A549 (cell line): ENCODE results near the gene TMPRSS9. TPM values are rescaled to one million over a fixed set of nuclear protein-coding genes. Genes with fewer than 3 reads are reported as not detected.
A peak's percentile ranks its signal among the peaks of the same experiment; 100 is the strongest.
"Not testable (repeated sequence)": the region's sequence is repeated elsewhere in the genome, so short reads cannot be mapped to it uniquely, and the experiment has no call there.

Experiments
- ATAC-seq, 2 experiments: fragments of 200-7000 bp in 1 of 2; fragments of >200 bp in 1 of 2; cut with Nextera tagmentation in 1 of 2; cut with Tn5 transposase in 1 of 2; 3 replicates each; pipeline versions ENCODE4 v1.8.0 to v1.9.1; 2018 to 2020; ENCODE audit warnings: mild to moderate bottlenecking in 1 of 2, moderate library complexity in 1 of 2
- CTCF ChIA-PET: fragments of 300-600 bp; sonication (Branson Sonifier 250); formaldehyde crosslinking; extraction: SDS; loops from one replicate; lab custom pipeline; 2021; ENCODE audit warnings: antibody characterized with exemption, inconsistent platforms; lab: Yijun Ruan, JAX
- POLR2A ChIA-PET: fragments of 350-600 bp; formaldehyde crosslinking; extraction: SDS; loops from one replicate; lab custom pipeline; 2021; ENCODE audit warnings: antibody characterized with exemption, inconsistent platforms; lab: Yijun Ruan, JAX
- DNase-seq, 2 experiments: peaks; one replicate each; pipeline versions ENCODE4 v3.0.0 to v3.0.0-alpha.2; 2011 to 2016; ENCODE audit warnings: low read depth in 1 of 2, low spot score in 1 of 2
- FAIRE-seq: peaks from 2 replicates; lab custom pipeline; 2011; peaks lifted over from hg19 to GRCh38; lab: Jason Lieb, UNC
- H3K27ac ChIP-seq, 2 experiments: fragments of >200 bp; sonication (Bioruptor Twin); formaldehyde crosslinking; 3 replicates each; pipeline ENCODE4 v1.5.1; 2016 to 2017
- H3K4me1 ChIP-seq: fragments of >200 bp; sonication (Bioruptor Twin); formaldehyde crosslinking; 3 replicates; pipeline ENCODE4 v1.6.1; 2016
- H3K4me2 ChIP-seq: fragments of >200 bp; sonication (Bioruptor Twin); formaldehyde crosslinking; 3 replicates; pipeline ENCODE4 v1.6.1; 2016
- H3K4me3 ChIP-seq: fragments of >200 bp; sonication (Bioruptor Twin); formaldehyde crosslinking; 3 replicates; pipeline ENCODE4 v1.5.1; 2016
- H3K9me3 ChIP-seq: fragments of >200 bp; sonication (Bioruptor Twin); formaldehyde crosslinking; 3 replicates; pipeline ENCODE4 v1.6.1; 2016
- BCL3 ChIP-seq: fragments of >200 bp; sonication (Bioruptor Twin); formaldehyde crosslinking; IDR thresholded peaks from 3 replicates; pipeline ENCODE4 v1.6.1; 2016
- CBX2 ChIP-seq: fragments of 200-600 bp; sonication (generic); IDR thresholded peaks from 2 replicates; pipeline ENCODE4 v1.6.1; 2016; ENCODE audit warnings: low read depth, mild to moderate bottlenecking, borderline replicate concordance
- CEBPB ChIP-seq, 2 experiments: fragments of >200 bp in 1 of 2; sonication (Bioruptor Twin) in 1 of 2; formaldehyde crosslinking in 1 of 2; IDR thresholded peaks; 2 replicates each; pipeline ENCODE4 v1.6.1; 2012 to 2016
- CHD4 ChIP-seq: fragments of 200-600 bp; sonication (generic); IDR thresholded peaks from 2 replicates; pipeline ENCODE4 v1.6.1; 2016; ENCODE audit warnings: antibody characterized with exemption, mild to moderate bottlenecking, borderline replicate concordance
- CTCF ChIP-seq: fragments of >200 bp; sonication (Bioruptor Twin); formaldehyde crosslinking; IDR thresholded peaks from 3 replicates; pipeline ENCODE4 v1.5.1; 2016
- E2F6 ChIP-seq: IDR thresholded peaks from 2 replicates; pipeline ENCODE4 v1.6.1; 2012; ENCODE audit warnings: low read depth, borderline replicate concordance
- EHMT2 ChIP-seq: fragments of 200-600 bp; sonication (generic); IDR thresholded peaks from 2 replicates; pipeline ENCODE4 v1.6.1; 2016; ENCODE audit warnings: antibody characterized with exemption, low read depth, mild to moderate bottlenecking, moderate library complexity
- ELK1 ChIP-seq: fragments of 150-350 bp; IDR thresholded peaks from 2 replicates; pipeline ENCODE4 v1.6.1; 2014; ENCODE audit warnings: low read depth, mild to moderate bottlenecking, low read length
- FOSB ChIP-seq: fragments of 250-450 bp; sonication (Bioruptor Pico); IDR thresholded peaks from 2 replicates; pipeline ENCODE4 v1.5.0; 2020; ENCODE audit warnings: mild to moderate bottlenecking, moderate library complexity
- FOSL2 ChIP-seq, 2 experiments: fragments of 450-650 bp in 1 of 2; fragments of >200 bp in 1 of 2; sonication (Bioruptor Twin) in 1 of 2; formaldehyde crosslinking; IDR thresholded peaks; 2 replicates each; pipeline versions ENCODE4 v1.5.0 to v1.6.1; 2016 to 2020; ENCODE audit warnings: mild to moderate bottlenecking in 1 of 2, moderate library complexity in 1 of 2
- HES2 ChIP-seq: fragments of >200 bp; sonication (Bioruptor Twin); formaldehyde crosslinking; IDR thresholded peaks from 2 replicates; pipeline ENCODE4 v1.6.1; 2016
- HEYL ChIP-seq: fragments of 250-450 bp; sonication (Bioruptor Pico); IDR thresholded peaks from 2 replicates; pipeline ENCODE4 v1.8.0; 2021; ENCODE audit warnings: mild to moderate bottlenecking, moderate library complexity
- HOXA7 ChIP-seq: fragments of 250-450 bp; sonication (Bioruptor Pico); IDR thresholded peaks from 2 replicates; pipeline ENCODE4 v1.5.0; 2020; ENCODE audit warnings: mild to moderate bottlenecking, moderate library complexity
- JUN ChIP-seq, 2 experiments: fragments of >200 bp; sonication (Bioruptor Twin); formaldehyde crosslinking; IDR thresholded peaks; 2 replicates in 1 of 2; 3 replicates in 1 of 2; pipeline ENCODE4 v1.6.1; 2016 to 2017
- JUNB ChIP-seq: fragments of >200 bp; sonication (Bioruptor Twin); formaldehyde crosslinking; IDR thresholded peaks from 2 replicates; pipeline ENCODE4 v1.6.1; 2016
- MAFK ChIP-seq: fragments of 450-650 bp; IDR thresholded peaks from 2 replicates; pipeline ENCODE4 v1.6.1; 2014; ENCODE audit not compliant: partially characterized antibody
- MAX ChIP-seq: IDR thresholded peaks from 2 replicates; pipeline ENCODE4 v1.6.1; 2012
- POLR2AphosphoS2 ChIP-seq: conservative IDR thresholded peaks from 2 replicates; pipeline ENCODE4 v1.6.1; 2012; ENCODE audit warnings: low read length, improper control_type of control experiment, inconsistent platforms
- RAD21 ChIP-seq, 2 experiments: fragments of >200 bp in 1 of 2; sonication (Bioruptor Twin) in 1 of 2; formaldehyde crosslinking in 1 of 2; IDR thresholded peaks in 1 of 2; conservative IDR thresholded peaks in 1 of 2; 2 replicates in 1 of 2; 3 replicates in 1 of 2; pipeline ENCODE4 v1.6.1; 2012 to 2018; ENCODE audit warnings: inconsistent platforms in 1 of 2
- RNF2 ChIP-seq: fragments of 200-600 bp; sonication (generic); IDR thresholded peaks from 2 replicates; pipeline ENCODE4 v1.6.1; 2016; ENCODE audit warnings: low read depth, mild to moderate bottlenecking, antibody characterized with exemption, moderate library complexity, borderline replicate concordance
- SMC3 ChIP-seq: fragments of >200 bp; sonication (Bioruptor Twin); formaldehyde crosslinking; IDR thresholded peaks from 3 replicates; pipeline ENCODE4 v1.6.1; 2018; ENCODE audit warnings: inconsistent platforms
- SREBF2 ChIP-seq: fragments of 450-650 bp; IDR thresholded peaks from 2 replicates; pipeline ENCODE4 v1.6.1; 2014; ENCODE audit warnings: mild to moderate bottlenecking, moderate library complexity
- ZC3H11A ChIP-seq: fragments of 450-650 bp; IDR thresholded peaks from 2 replicates; pipeline ENCODE4 v1.6.1; 2014; ENCODE audit warnings: antibody characterized with exemption, mild to moderate bottlenecking
- ZFP36 ChIP-seq: fragments of 450-650 bp; IDR thresholded peaks from 2 replicates; pipeline ENCODE4 v1.6.1; 2014; ENCODE audit warnings: borderline replicate concordance; ENCODE audit not compliant: partially characterized antibody
- ZNF302 ChIP-seq: fragments of 250-450 bp; sonication (Bioruptor Pico); IDR thresholded peaks from 2 replicates; pipeline ENCODE4 v1.9.0; 2021; ENCODE audit warnings: inconsistent platforms, mild to moderate bottlenecking, moderate library complexity
- ZSCAN20 ChIP-seq: fragments of 250-450 bp; sonication (Bioruptor Pico); IDR thresholded peaks from 2 replicates; pipeline ENCODE4 v1.8.0; 2022; ENCODE audit warnings: mild to moderate bottlenecking, moderate library complexity
- WGBS: methylation state at CpG from one replicate; pipeline ENCODE4 v1.1.6; 2017; ENCODE audit errors: missing lambda C conversion rate; 5-methylcytosine and 5-hydroxymethylcytosine counted together
- polyA plus RNA-seq, 4 experiments: library from polyadenylated mRNA; depleted of rRNA in 3 of 4; stranded (reverse); fragments of >200 nt; fragmentation: RNase III in 1 of 4; extraction: RNeasy Plus Mini Kit Qiagen cat#74134 plus additional on column Dnase treatment in 1 of 4; gene quantifications; 2 replicates in 3 of 4; 3 replicates in 1 of 4; pipeline ENCODE4 v1.2.3, GENCODE V29; 2011 to 2017

Gene TMPRSS9
- polyA plus RNA-seq, 2 of the 4 experiments (the other 2 are of a cell fraction): 0.01 TPM; not detected in 1

GRCh38 chr19:2462635-2463421 is 102.8 kb downstream of the TMPRSS9 start (continued):
- TF ChIP-seq MAX (peak; percentile 64), SREBF2 (no peak), MAFK (no peak), RAD21 (conservative IDR thresholded peaks at IDR 0.05 in 1 of 2, IDR thresholded peaks at IDR 0.05 in 1 of 2) (peak in 1 of 2 experiments; percentile 4; a peak in 1 of 5 replicates), CTCF (no peak), ZC3H11A (no peak), ZFP36 (no peak), HEYL (CRISPR knock-in tag) (no peak), FOSB (CRISPR knock-in tag) (no peak)
- TF ChIP-seq, all 56 proteins: peak for 17

- H3K4me3 ChIP-seq; ATAC-seq; H3K9me3 ChIP-seq; FAIRE-seq; H3K4me1 ChIP-seq; DNase-seq; H3K4me2 ChIP-seq; TF ChIP-seq FOSL2 (IDR thresholded peaks at IDR 0.05): not testable (repeated sequence)
- POLR2A ChIA-PET: interaction anchor here (0.8 to 3.9 kb wide), 3 partner anchors 12 to 157 kb away, joined by 3 to 44 read pairs (median 3); partner anchors contain the start of gene GADD45B
- CTCF ChIA-PET: interaction anchor here (0.8 to 3.5 kb wide), 9 partner anchors 9 to 312 kb away, joined by 3 to 16 read pairs (median 4); partner anchors contain the start of genes AP3D1 and GADD45B
- WGBS: 94% methylated on average over 5 of the region's 5 CpGs
- peak overlapping the region; percentile 68 to 98; a peak in 5 of 6 replicates for H3K27ac ChIP-seq
- peak; percentile 10; the same call in 1 of the 2 replicates for TF ChIP-seq FOSL2 (CRISPR knock-in tag; IDR thresholded peaks at IDR 0.05)
Measured at GRCh38 chr19:2463694-2464093, 103.6 kb downstream of the TMPRSS9 start.

- Histone ChIP-seq H3K27ac (peak overlapping the region in 1 of 2 experiments; percentile 98; a peak in 3 of 6 replicates), H3K9me3 (no peaks in the 10 kb centered on the region), H3K4me1 (peaks cover 12% of the 10 kb centered on the region), H3K4me2 (no peak overlapping the region), H3K4me3 (no peak overlapping the region)
- DNase-seq (no peak), FAIRE-seq (no peak), ATAC-seq (no peak)
- ChIA-PET CTCF (interaction anchor here (1.5 to 3.5 kb wide), 5 partner anchors 9 to 313 kb away, joined by 3 to 16 read pairs (median 7); partner anchors contain the start of gene AP3D1), POLR2A (interaction anchor here (2.1 to 3.9 kb wide), 2 partner anchors 12 kb away, joined by 11 to 44 read pairs; partner anchors contain the start of gene GADD45B)
- no peak for TF ChIP-seq BCL3
- TF ChIP-seq MAX: no peak
- no peak for TF ChIP-seq E2F6
- no peak for TF ChIP-seq RNF2
- no peak for TF ChIP-seq JUN (IDR thresholded peaks at IDR 0.05)
- no peak for TF ChIP-seq SMC3
- TF ChIP-seq JUNB: no peak
- no peak for TF ChIP-seq HES2
- TF ChIP-seq ZSCAN20 (CRISPR knock-in tag): no peak
- no peak for TF ChIP-seq CBX2
- TF ChIP-seq EHMT2: no peak
- no peak for TF ChIP-seq CHD4
- TF ChIP-seq POLR2AphosphoS2: no peak
- no peak for TF ChIP-seq ELK1
- TF ChIP-seq HOXA7 (CRISPR knock-in tag): no peak
- TF ChIP-seq ZNF302 (CRISPR knock-in tag): no peak
- no peak for TF ChIP-seq CEBPB (IDR thresholded peaks at IDR 0.05)
- WGBS: 69% methylated on average over 5 of the region's 5 CpGs
Measured at GRCh38 chr19:2464389-2464788, 104.3 kb downstream of the TMPRSS9 start.
